Fibroblast of skin of right biceps (primary cell): ENCODE results near the gene ARL13B.
"Not testable (repeated sequence)": the region's sequence is repeated elsewhere in the genome, so short reads cannot be mapped to it uniquely, and the experiment has no call there.

Experiments used
- DNase-seq: peaks from one replicate; pipeline ENCODE4 v3.0.0-alpha.2; 2013

The ARL13B gene

DNA sequence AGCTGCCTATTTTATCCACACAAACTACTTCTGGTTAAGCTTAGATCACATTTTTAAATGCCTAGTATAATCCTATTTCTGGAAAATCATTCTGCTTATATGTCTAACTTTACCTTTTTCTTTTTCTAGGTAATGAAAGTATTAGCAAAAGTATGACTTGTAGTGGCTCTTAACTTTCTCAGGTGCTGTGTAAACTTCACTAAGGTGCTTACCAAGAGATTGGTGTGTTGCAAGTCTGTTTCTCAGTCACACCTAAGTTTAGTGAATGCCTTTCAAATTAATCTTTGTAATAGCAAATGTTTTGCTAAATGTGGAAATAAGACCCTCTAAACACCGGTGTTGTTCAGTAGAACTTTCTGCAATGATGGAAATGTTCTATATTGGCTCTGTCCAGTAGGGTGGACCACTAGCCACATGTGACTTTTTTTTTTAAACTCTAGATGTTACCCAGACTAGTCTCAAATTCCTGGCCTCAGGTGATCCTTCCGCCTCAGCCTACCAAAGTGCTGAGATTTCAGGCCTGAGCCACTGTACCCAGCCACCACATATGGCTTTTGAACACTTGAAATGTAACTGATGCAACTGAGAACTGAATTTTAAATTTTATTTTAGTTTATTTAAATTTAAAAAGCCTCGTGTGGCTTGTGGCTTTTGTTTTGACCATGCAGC lies 22.0 kb downstream of the ARL13B start:
- DNase-seq, result no peak

DNA sequence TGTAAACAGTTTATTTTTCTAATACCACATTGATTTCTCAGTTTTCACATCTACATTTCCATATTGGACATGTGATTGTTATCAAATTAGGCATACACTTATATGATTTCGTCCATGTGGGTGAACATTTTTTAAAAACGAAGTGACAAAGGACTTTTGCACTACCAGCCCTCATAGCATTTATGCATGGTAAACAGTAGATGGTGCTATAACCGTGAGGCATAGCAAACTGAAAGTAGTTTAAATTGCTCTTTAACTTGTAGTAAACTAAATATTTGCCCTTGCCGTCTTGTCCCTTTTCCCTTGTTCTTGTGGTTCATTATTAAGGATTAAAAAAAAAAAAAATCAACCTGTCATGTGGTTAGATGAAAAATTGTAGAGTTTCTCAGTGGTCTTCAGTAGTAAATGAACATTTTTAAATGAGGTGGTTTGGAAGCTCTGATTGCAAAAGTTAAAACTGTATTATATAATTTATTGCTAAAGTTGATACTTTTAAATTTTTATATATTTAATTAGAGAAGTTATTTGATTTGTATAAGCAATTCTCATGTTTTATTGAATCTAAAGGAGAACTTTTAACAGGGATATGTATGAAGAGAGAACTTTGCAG lies 24.5 kb downstream of the ARL13B start:
- peak; percentile 65 for DNase-seq

GRCh38 chr3:94008253-94008652 lies 28.3 kb downstream of the ARL13B start:
- no peak for DNase-seq

DNA sequence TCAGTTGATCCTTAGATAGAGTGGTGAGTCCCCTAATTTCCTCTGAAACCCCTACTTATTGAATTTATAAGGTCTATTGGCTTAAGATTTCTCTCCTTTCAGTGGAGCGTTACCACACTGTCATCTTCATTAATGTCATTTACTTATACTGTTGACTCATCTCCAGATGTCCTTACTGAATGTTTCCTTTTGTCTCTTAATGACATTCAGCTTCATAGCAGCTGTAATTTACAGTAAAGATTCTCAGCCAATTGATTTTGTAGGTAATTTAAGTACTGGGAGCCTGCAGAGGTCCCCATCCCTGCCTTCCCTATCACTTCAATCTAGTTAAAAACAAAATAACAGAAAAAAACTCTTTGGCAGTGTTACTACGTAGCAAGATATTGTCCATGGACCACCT lies 29.7 kb downstream of the ARL13B start:
- no peak for DNase-seq

DNA sequence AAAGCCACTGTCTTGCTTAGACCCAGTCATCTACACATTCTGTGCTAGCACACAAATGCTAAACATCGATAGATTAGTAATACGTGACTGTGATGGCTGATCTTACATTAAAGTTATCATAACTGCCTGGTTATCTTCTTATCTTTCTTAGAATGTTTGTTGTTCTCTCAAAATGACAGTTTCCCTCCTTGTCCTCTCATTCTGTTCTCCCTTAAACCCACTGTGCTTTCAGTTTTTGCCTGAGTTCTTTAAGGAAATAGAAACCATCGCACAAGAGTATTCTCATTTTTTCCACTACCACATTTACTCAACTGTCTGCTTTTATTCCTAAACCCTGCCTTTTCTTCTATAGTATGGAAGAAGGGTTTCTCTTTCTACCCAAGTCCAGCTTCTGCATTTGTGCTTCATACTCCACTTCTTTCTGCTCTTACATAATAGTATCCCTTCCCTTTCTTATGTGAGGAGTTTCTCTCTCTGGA lies 31.3 kb downstream of the ARL13B start:
- DNase-seq, result no peak

DNA sequence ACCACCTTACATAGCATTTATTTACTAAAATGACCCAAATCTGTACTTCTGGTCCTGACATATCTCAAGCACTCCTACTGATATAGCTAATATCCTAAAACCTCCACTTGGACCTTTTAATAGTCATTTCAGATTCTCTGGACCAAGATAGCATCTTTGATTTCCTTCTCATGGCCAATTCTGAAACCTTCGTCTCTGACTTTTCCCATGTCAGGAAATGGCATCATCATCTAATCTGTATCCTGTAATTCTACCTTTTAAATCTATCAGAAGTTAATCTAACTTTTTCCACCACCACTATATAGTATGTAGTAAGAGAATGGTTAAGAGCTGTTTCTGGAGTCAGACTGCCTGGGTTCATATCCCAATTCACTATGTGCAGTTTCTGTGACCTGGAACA lies 32.2 kb downstream of the ARL13B start:
- no peak for DNase-seq

- DNase-seq, result no peak
Measured at GRCh38 chr3:94015025-94015424, 35.1 kb downstream of the ARL13B start.

- no peak for DNase-seq
Measured at GRCh38 chr3:94019659-94020058, 39.7 kb downstream of the ARL13B start.

GRCh38 chr3:94020293-94020692 lies 40.3 kb downstream of the ARL13B start:
- DNase-seq, result no peak

DNA sequence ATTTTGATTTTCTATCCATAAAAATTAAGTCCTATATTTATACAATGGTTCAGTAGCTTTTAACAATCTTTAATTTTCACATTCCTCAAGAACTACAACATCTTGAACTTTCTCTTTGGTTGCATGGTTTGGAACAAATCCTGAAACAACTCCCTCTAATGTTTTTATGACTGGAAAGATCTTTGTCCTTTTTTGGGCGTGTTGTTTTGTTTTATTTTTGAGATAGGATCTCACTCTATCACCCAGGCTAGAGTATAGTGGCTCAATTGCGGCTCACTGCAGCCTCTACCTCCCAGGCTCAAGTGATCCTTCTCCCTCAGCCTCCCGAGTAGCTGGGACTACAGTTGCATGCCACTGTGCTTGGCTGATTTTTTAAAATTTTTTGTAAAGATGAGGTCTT lies 44.4 kb downstream of the ARL13B start:
- DNase-seq, result peak; percentile 37

DNA sequence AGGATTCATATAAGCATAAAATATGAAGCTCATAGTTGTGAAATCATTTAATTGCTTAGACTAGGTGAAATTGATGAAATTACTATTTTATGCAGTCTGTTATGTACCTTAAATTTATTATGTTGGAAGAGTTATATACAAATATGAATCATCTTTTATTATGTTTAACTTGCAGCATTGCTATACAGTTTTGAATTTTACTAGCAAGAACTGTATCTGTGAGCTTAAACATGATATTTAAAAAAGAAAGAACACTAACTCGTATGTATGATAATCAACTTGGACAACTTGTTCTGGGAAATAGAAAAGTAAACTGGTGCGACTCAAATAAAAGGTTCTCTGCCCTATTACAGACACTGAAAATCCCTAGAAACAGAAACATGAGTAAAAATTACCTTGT lies 46.7 kb downstream of the ARL13B start:
- DNase-seq, result no peak

DNA sequence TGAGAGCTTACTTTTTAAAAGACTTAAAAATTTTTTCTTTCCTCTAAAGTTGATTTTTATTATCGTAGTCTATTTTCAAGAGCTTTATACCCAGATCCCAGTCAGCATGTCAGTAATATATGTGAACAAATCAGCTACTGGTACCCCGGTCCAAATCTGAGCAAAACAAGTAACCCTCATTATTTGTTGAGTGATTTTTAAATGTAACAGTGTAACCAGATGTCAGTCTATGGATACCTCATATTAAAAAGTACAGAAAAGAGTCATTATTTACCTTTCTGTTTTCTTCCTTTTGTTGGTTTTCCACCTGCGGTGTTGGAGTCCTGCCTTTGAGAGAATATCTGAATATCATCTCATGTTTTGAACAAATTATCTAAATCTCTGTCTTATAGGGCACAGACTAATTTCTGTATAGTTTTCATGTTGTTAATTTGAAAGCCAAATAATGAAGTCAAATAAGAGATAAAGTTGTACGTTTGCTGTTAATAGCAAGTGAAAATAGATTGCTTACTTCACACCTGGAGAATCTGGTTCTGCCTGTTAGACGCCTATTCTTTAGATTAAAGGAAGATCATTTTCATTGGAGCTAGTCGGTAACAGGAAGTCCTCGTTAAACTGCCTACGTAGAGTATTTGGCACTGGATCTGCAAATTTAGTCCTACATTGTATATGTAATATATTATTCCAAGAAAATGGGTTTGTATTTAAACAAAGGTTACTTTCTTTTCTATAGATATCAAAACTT lies 48.3 kb downstream of the ARL13B start, which contains the start of gene STX19:
Gene STX19 (minus strand): TSS at position 505 of the 745 bp plus-strand sequence. CDS start 13,328 bp downstream, outside the sequence.
- DNase-seq, result no peak

DNA sequence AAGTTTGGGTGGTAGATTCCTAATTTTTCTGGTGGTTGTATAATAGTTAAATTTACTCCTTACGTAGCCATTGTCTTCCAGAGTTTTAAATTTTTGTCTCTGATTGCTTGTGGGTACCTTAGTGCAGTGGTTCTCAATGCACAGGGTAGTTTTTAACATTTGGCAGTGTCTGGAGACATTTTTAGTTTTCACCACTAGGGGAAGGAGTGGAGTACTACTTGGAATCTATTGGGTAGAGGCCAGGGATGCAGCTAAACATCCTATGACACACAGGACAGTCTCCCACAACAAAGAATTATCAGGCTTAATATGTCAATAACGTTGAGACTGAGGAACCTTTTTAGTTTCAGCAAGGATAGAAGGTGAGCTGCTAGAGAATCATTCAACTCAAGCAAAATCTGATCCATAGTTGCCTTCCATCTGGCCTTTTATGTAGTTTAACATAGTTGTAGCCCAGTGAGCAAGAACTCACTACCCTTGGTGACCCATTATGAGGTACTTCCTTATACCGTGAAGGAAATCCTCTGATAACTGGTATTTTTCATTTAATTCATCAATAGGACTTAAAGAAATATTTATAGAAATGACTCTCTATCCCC lies 57.1 kb downstream of the ARL13B start:
- DNase-seq, result peak; percentile 61

DNA sequence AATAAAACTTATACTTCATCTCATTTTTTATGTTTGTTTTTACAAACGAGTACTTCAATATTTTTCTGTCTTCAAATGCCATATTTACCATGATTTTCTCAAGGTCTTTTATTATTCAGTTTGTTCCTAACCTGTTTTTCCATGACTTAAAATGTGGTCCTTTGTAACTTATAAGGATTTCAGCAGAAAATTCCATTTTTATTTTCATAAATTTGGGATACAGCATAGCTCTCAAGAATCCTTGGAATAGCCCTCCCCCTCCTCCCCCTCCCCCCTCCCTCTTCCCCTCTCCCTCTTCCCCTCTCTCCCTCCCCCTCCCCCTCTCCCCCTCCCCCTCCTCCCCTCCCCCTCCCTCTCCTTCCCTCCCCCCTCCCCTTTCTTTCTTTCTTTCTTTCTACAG lies 63.3 kb downstream of the ARL13B start:
- DNase-seq, result no peak

DNA sequence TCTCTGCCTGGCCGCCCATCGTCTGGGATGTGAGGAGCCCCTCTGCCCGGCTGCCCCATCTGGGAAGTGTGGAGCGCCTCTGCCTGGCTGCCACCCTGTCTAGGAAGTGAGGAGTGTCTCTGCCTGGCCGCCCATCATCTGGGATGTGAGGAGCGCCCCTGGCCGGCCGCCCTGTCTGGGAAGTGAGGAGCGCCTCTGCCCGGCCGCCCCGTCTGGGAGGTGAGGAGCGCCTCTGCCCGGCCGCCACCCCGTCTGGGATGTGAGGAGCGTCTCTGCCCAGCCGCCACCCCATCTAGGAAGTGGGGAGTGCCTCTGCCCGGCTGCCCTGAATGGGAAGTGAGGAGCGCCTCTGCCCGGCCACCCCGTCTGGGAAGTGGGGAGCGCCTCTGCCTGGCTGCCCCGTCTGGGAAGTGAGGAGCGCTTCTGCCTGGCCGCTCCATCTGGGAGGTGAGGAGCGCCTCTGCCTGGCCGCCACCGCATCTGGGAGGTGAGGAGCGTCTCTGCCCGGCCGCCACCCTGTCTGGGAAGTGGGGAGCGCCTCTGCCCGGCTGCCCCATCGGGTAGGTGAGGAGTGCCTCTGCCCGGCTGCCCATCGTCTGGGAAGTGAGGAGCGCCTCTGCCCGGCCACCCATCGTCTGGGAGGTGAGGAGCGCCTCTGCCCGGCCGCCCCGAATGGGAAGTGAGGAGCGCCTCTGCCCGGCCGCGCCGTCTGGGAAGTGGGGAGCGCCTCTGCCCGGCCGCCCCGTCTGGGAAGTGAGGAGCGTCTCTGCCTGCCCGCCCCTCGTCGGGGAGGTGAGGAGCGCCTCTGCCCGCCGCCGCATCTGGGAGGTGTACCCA lies 64.4 kb downstream of the ARL13B start:
- DNase-seq, result not testable (repeated sequence)

DNA sequence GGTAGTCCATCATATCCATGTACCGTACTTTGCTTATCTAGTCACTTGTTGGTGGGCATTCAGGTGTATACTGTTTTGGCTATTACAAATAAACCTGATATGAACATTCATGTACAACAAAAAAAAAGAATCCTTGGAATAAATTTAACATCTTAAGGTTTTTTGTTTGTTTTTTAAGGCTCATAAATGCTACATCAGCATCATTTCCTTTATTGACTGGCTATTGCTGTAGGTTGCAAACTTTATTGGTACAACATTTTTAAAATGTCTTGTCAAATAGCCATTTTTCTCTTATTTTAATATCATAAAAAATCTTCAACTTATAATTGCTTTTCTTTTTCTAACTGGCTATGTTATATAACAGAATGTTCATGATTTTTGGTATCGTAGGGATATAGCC lies 66.6 kb downstream of the ARL13B start:
- no peak for DNase-seq

- DNase-seq, result no peak
Measured at GRCh38 chr3:94049267-94049666, 69.3 kb downstream of the ARL13B start.

DNA sequence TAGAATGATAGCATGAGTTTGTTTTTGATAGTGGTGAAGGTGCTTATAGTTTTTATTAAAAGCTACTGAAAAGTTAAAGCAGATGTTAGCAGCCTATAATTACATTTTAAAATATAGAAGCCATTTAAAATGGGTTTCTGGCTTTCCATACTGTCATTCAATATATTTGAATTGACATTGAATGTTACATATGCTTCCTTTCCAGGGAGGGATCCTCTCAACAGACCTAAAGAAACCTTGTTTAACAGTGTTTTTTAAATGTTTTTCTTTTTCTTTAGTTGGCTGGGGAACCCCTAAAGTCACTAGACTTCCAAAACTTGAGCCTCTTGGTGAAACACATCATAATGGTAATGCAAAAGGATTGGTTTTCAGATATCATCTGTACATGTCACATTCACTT lies 70.6 kb downstream of the ARL13B start:
- DNase-seq, result no peak

DNA sequence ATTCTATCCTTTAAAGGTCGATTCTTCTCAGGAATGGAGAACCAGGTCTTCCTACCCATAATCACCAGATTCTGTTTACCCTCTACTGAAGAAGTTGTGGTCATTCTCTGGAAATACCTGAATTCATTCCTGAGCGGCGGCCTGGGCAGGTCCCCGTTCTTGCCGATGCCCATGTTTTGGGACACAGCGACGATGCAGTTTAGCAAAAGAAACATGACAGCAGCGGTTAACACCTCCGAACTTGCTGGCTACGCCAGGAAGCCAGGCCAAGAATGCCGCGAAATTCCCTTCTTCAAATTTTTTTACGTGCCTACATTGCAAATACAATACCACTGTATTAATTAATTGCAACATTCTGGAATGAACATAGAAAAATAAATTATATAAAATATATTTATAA lies 81.3 kb downstream of the ARL13B start:
- DNase-seq, result no peak

- DNase-seq, result peak; percentile 98
Measured at GRCh38 chr3:94062513-94063404, 82.8 kb downstream of the ARL13B start, which contains the start of the genes DHFR2 and NSUN3. TSS of gene DHFR2 (minus strand) at chr3:94062916. CDS start at chr3:94061511, 1,405 bp downstream. TSS of gene NSUN3 (plus strand) at chr3:94063061. CDS start at chr3:94063127, 66 bp downstream.

GRCh38 chr3:94063496-94064119 lies 83.7 kb downstream of the ARL13B start:
- no peak for DNase-seq
